GM12875 (cell line): ENCODE data around the gene TARBP1.

Source experiments
- H3K4me3 ChIP-seq: one replicate; pipeline ENCODE4 v1.5.1; 2011; ENCODE audit warnings: low read depth, low read length, control low read depth
- TF ChIP-seq, protein P1 (sequence below): IDR thresholded peaks from 2 replicates; pipeline ENCODE4 v1.5.1; 2011; ENCODE audit warnings: low read depth, mild to moderate bottlenecking, control low read depth, inconsistent platforms, low read length, moderate library complexity, borderline replicate concordance; ENCODE audit not compliant: insufficient read depth

The TARBP1 gene

GRCh38 chr1:234362558-234362957 is 116.4 kb downstream of the TARBP1 start:
- no peak overlapping the region for H3K4me3 ChIP-seq
- TF ChIP-seq, protein P1, sequence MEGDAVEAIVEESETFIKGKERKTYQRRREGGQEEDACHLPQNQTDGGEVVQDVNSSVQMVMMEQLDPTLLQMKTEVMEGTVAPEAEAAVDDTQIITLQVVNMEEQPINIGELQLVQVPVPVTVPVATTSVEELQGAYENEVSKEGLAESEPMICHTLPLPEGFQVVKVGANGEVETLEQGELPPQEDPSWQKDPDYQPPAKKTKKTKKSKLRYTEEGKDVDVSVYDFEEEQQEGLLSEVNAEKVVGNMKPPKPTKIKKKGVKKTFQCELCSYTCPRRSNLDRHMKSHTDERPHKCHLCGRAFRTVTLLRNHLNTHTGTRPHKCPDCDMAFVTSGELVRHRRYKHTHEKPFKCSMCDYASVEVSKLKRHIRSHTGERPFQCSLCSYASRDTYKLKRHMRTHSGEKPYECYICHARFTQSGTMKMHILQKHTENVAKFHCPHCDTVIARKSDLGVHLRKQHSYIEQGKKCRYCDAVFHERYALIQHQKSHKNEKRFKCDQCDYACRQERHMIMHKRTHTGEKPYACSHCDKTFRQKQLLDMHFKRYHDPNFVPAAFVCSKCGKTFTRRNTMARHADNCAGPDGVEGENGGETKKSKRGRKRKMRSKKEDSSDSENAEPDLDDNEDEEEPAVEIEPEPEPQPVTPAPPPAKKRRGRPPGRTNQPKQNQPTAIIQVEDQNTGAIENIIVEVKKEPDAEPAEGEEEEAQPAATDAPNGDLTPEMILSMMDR: no peak

- TF ChIP-seq, protein P1: no peak
- H3K4me3 ChIP-seq: no peak overlapping the region
Observed at GRCh38 chr1:234361102-234361603, 117.8 kb downstream of the TARBP1 start.

GRCh38 chr1:234357831-234358230 is 121.1 kb downstream of the TARBP1 start:
- peak overlapping the region; percentile 70 for H3K4me3 ChIP-seq
- TF ChIP-seq, protein P1: no peak

DNA sequence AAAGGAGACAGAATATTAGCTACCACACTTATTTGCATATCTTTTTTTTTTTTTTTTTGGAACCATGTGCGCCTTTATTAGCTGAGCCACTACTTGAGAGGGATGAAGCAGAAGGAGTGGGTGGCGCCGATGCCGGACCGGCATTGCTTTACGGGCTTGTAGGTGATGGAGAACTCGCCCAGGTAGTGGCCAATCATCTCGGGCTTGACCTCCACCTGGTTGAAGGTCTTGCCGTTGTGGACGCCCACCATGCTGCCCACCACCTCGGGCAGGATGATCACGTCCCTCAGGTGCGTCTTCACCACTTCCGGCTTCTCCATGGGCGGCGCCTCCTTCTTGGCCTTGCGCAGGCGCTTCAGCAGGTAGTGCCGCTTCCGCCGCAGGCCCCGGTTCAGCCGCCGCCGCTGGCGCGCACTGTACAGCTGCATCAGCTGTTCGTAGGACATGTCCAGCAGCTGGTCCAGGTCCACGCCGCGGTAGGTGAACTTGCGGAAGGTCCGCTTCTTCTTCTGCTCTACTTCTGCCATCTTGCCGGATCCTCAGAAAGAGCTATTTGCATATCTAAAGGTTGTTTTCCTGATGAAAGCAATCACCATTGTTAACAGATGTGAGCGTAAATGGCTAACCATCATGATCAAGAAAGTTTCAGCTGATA is 122.2 kb downstream of the TARBP1 start:
- H3K4me3 ChIP-seq: peak overlapping the region; percentile 70

GRCh38 chr1:234355782-234356510 is 123.0 kb downstream of the TARBP1 start:
- TF ChIP-seq, protein P1: no peak
- H3K4me3 ChIP-seq: no peak overlapping the region

DNA sequence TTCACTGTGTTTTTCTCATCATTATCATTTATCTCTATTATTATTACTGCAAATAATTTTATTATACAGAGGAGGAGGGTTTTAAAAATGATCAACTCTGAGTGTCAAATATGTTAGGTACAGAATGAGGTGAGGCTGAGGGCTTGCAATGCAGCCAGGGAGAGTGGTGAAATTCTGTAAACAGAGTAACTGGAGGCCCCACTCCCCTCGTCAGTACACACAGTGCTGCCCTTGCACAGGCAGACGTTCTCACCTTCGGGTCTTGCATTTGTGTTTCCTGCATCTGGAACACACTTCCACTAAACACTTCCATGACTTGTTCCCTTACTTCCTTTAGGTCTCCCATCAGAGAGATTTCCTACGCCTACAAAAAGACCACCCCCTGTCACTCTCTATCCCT is 130.0 kb downstream of the TARBP1 start:
- TF ChIP-seq, protein P1: no peak
- no peak overlapping the region for H3K4me3 ChIP-seq

DNA sequence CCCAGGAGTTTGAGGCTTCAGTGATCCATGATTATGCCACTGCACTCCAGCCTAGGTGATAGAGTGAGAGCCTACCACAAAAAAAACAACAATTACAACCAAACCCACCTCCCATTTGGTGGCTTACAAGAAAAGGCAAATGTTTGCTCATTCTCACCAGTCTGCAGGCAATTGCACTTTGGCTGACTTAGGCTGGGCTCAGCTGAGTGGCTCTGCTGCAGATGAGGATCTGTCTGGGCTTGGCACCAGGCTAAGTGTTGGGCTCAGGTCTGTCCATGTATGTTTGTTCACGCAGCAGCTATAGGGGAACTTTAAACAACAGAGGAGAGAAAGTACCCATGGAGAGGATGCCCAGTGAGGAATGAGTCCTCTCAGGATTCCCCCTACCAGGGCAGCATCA is 133.7 kb downstream of the TARBP1 start:
- H3K4me3 ChIP-seq: no peak overlapping the region
- TF ChIP-seq, protein P1: no peak
